Gastrocnemius medialis (tissue), 4 donors: ENCODE measurements around the gene KCNQ5.
"Not testable (repeated sequence)": the region's sequence is repeated elsewhere in the genome, so short reads cannot be mapped to it uniquely, and the experiment has no call there.

Experiments
- POLR2A ChIP-seq, 2 donors: fragments of 450-650 bp; IDR thresholded peaks; one replicate each; pipeline ENCODE4 v1.6.1; 2017; ENCODE audit warnings: antibody characterized with exemption in 2 of 2, mild to moderate bottlenecking in 2 of 2, moderate library complexity in 2 of 2
- TF ChIP-seq, protein P1 (sequence below), 5 experiments: fragments of 450-650 bp in 3 of 5; fragments of 200-600 bp in 2 of 5; sonication (generic) in 2 of 5; IDR thresholded peaks in 4 of 5; conservative IDR thresholded peaks in 1 of 5; 1 replicate in 4 of 5; 2 replicates in 1 of 5; pipeline ENCODE4 v1.5.1; 2016 to 2019; ENCODE audit warnings: antibody characterized with exemption in 5 of 5, mild to moderate bottlenecking in 3 of 5, moderate library complexity in 3 of 5

DNA sequence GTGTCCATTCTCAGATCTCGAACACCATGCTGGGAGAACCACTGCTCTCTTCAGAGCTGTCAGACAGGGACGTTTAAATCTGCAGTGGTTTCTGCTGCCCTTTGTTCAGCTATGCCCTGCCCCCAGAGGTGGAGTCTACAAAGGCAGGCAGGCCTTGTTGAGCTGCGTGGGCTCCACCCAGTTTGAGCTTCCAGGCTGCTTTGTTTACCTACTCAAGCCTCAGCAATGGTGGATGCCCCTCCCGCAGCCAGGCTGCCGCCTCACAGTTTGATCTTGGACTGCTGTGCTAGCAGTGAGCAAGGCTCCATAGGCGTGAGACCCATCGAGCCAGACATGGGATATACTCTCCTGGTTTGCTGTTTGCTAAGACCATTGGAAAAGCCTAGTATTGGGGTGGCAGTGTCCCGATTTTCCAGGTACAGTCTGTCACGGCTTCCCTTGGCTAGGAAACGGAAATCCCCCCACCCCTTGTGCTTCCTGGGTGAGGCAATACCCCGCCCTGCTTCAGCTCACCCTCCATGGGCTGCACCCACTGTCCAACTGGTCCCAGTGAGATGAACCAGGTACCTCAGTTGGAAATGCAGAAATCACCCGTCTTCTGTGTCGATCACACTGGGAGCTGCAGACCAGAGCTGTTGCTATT, 362.4 kb downstream of the KCNQ5 start:
- TF ChIP-seq POLR2A (IDR thresholded peaks at IDR 0.05): not testable (repeated sequence)
- TF ChIP-seq, protein P1, sequence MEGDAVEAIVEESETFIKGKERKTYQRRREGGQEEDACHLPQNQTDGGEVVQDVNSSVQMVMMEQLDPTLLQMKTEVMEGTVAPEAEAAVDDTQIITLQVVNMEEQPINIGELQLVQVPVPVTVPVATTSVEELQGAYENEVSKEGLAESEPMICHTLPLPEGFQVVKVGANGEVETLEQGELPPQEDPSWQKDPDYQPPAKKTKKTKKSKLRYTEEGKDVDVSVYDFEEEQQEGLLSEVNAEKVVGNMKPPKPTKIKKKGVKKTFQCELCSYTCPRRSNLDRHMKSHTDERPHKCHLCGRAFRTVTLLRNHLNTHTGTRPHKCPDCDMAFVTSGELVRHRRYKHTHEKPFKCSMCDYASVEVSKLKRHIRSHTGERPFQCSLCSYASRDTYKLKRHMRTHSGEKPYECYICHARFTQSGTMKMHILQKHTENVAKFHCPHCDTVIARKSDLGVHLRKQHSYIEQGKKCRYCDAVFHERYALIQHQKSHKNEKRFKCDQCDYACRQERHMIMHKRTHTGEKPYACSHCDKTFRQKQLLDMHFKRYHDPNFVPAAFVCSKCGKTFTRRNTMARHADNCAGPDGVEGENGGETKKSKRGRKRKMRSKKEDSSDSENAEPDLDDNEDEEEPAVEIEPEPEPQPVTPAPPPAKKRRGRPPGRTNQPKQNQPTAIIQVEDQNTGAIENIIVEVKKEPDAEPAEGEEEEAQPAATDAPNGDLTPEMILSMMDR (IDR thresholded peaks at IDR 0.05 in 4 of 5, conservative IDR thresholded peaks at IDR 0.05 in 1 of 5): not testable (repeated sequence)
